RWPE2 (cell line): ENCODE data around the gene ABI1.

Experiments
- ATAC-seq: fragments of 200-7000 bp; cut with Tn5 transposase; 3 replicates; pipeline ENCODE4 v1.9.1; 2021; ENCODE audit warnings: low read depth
- DNase-seq: peaks from one replicate; pipeline ENCODE4 v3.0.0-alpha.2; 2020; ENCODE audit warnings: low spot score
- H3K27ac ChIP-seq: fragments of 450-650 bp; 2 replicates; pipeline ENCODE4 v1.5.1; 2017; ENCODE audit warnings: mild to moderate bottlenecking; ENCODE audit not compliant: poor library complexity, severe bottlenecking
- H3K27me3 ChIP-seq: fragments of 250-450 bp; sonication (Bioruptor Pico); 2 replicates; pipeline ENCODE4 v1.5.1; 2021; ENCODE audit warnings: mild to moderate bottlenecking, moderate library complexity; ENCODE audit not compliant: insufficient read depth, poor library complexity, severe bottlenecking
- H3K36me3 ChIP-seq: fragments of 250-450 bp; sonication (Bioruptor Pico); 2 replicates; pipeline ENCODE4 v1.5.1; 2020; ENCODE audit warnings: low read depth, mild to moderate bottlenecking, moderate library complexity
- H3K4me1 ChIP-seq: fragments of 250-450 bp; sonication (Bioruptor Pico); 2 replicates; pipeline ENCODE4 v1.5.1; 2021; ENCODE audit warnings: mild to moderate bottlenecking, moderate library complexity; ENCODE audit not compliant: insufficient read depth, poor library complexity, severe bottlenecking
- H3K4me3 ChIP-seq: fragments of 250-450 bp; sonication (Bioruptor Pico); 2 replicates; pipeline ENCODE4 v1.5.1; 2021; ENCODE audit warnings: mild to moderate bottlenecking, moderate library complexity; ENCODE audit not compliant: severe bottlenecking
- H3K9me3 ChIP-seq: fragments of 250-450 bp; sonication (Bioruptor Pico); 2 replicates; pipeline ENCODE4 v1.5.1; 2021; ENCODE audit warnings: mild to moderate bottlenecking, moderate library complexity; ENCODE audit not compliant: severe bottlenecking
- TF ChIP-seq, protein P1 (sequence below): fragments of 450-650 bp; IDR thresholded peaks from one replicate; pipeline ENCODE4 v1.5.1; 2017; ENCODE audit warnings: mild to moderate bottlenecking, moderate library complexity; ENCODE audit not compliant: poor library complexity, severe bottlenecking

Gene ABI1

GRCh38 chr10:26697922-26698608 lies 162.7 kb downstream of the ABI1 start:
- TF ChIP-seq, protein P1, sequence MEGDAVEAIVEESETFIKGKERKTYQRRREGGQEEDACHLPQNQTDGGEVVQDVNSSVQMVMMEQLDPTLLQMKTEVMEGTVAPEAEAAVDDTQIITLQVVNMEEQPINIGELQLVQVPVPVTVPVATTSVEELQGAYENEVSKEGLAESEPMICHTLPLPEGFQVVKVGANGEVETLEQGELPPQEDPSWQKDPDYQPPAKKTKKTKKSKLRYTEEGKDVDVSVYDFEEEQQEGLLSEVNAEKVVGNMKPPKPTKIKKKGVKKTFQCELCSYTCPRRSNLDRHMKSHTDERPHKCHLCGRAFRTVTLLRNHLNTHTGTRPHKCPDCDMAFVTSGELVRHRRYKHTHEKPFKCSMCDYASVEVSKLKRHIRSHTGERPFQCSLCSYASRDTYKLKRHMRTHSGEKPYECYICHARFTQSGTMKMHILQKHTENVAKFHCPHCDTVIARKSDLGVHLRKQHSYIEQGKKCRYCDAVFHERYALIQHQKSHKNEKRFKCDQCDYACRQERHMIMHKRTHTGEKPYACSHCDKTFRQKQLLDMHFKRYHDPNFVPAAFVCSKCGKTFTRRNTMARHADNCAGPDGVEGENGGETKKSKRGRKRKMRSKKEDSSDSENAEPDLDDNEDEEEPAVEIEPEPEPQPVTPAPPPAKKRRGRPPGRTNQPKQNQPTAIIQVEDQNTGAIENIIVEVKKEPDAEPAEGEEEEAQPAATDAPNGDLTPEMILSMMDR = no peak
- H3K4me3 ChIP-seq = peak overlapping the region; percentile 80
- H3K36me3 ChIP-seq = peaks cover 22% of the 10 kb centered on the region
- peak; percentile 40 for ATAC-seq
- no peaks in the 10 kb centered on the region for H3K9me3 ChIP-seq
- H3K27me3 ChIP-seq = no peaks in the 10 kb centered on the region
- peaks cover 7% of the 10 kb centered on the region for H3K4me1 ChIP-seq
- no peak for DNase-seq
- peak overlapping the region; percentile 74 for H3K27ac ChIP-seq

DNA sequence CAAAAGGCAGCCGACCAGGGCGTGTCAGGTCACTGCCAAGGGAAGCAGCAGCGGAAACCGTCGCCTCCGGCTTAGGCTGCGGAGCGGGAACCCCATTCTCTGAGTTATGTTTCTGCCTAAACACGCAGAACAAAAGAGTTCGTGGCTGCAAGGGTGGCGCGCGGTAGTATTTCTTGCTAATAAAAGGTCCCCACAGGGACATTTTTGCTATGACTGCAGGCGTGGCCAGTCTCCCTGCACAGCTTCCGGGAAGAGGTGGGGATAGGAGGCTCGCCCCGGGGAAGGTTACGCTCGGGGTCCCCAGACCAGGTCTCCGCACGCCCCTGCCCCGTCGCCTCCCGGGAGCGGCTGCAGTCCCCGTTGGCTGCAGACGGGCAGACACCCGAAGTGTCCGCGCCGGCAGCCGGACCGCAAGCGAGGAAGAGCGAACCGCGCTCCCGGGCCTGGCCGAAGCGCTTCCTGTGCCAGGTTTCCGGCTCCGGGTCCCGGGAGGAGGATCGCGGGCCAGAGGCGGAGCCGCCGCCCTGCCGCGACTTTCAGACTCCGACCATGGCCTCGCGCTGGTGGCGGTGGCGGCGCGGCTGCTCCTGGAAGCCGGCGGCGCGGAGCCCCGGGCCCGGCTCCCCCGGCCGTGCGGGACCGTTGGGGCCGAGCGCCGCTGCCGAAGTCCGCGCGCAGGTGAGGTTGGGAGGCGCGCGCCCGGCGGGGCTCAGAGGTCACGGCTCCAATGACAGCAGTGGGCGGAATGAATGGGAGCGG lies 163.4 kb downstream of the ABI1 start, which contains the start of gene PDSS1:
Gene PDSS1 (plus strand): TSS at position 539 of the 759 bp plus-strand sequence. CDS start 11 bp downstream, at position 550.
- Histone ChIP-seq H3K27me3 (no peaks in the 10 kb centered on the region), H3K27ac (peak within 1 kb of the TSS; percentile 74), H3K4me1 (peaks cover 7% of the 10 kb centered on the region), H3K4me3 (peak within 1 kb of the TSS; percentile 80), H3K9me3 (no peaks in the 10 kb centered on the region), H3K36me3 (peaks cover 17% of the 10 kb centered on the region)
- TF ChIP-seq, protein P1 = no peak
- peak; percentile 83 for ATAC-seq
- peak; percentile 69 for DNase-seq

- H3K4me1 ChIP-seq = peaks cover 7% of the 10 kb centered on the region
- ATAC-seq (no peak; the same call in 2 of the 3 replicates), DNase-seq (no peak)
- peaks cover 11% of the 10 kb centered on the region for H3K36me3 ChIP-seq
- H3K27ac ChIP-seq = peak overlapping the region; percentile 74
- H3K9me3 ChIP-seq = no peaks in the 10 kb centered on the region
- TF ChIP-seq, protein P1 = no peak
- peak overlapping the region; percentile 80 for H3K4me3 ChIP-seq
- H3K27me3 ChIP-seq = no peaks in the 10 kb centered on the region
Observed at GRCh38 chr10:26696786-26697162, 164.0 kb downstream of the ABI1 start.
